Measurements from ENCODE around the gene WDR87. TPM values are rescaled to one million over a fixed set of nuclear protein-coding genes. Genes with fewer than 3 reads are reported as not detected.

Gene WDR87
- total RNA-seq, 2 experiments from 2014 or later, result not detected

- intact Hi-C loops (cut with DNase I, micrococcal nuclease), result no loop called here
- Histone ChIP-seq H3K27ac (ENCODE audit: low read depth in 1 of 2, low read length in 2 of 2) (no peak overlapping the region), H3K4me3 (ENCODE audit: low read length) (no peak overlapping the region), H3K9me3 (ENCODE audit: control insufficient read depth in 1 of 2, insufficient read depth in 1 of 2, low read length in 2 of 2) (peaks cover 0 to 8% of the 10 kb centered on the region in 2 experiments), H3K36me3 (ENCODE audit: insufficient read depth, low read length) (no peaks in the 10 kb centered on the region), H3K4me1 (ENCODE audit: insufficient read depth, low read length) (no peaks in the 10 kb centered on the region), H3K27me3 (ENCODE audit: control insufficient read depth in 1 of 2, insufficient read depth in 2 of 2, low read length in 2 of 2) (no peaks in the 10 kb centered on the region)
- Mint-ChIP-seq H3K4me3 (no peak overlapping the region), H3K36me3 (ENCODE audit: low read depth) (peaks cover 25% of the 10 kb centered on the region), H3K27me3 (no peaks in the 10 kb centered on the region), H3K27ac (no peak overlapping the region), H3K9me3 (peaks cover 7% of the 10 kb centered on the region), H3K4me1 (ENCODE audit: low read depth) (peaks cover under 1% of the 10 kb centered on the region)
- no peak for TF ChIP-seq CTCF (IDR thresholded peaks at IDR 0.05)
- ChIA-PET POLR2A (no interaction called here), CTCF (no interaction called here)
- DNase-seq (no peak), ATAC-seq (ENCODE audit: poor library complexity) (no peak)
Measured at GRCh38 chr19:37953918-37954303, 47.5 kb upstream of the WDR87 start.

GRCh38 chr19:37953171-37953917, 47.0 kb upstream of the WDR87 start:
- Histone ChIP-seq H3K9me3 (ENCODE audit: control insufficient read depth in 1 of 2, insufficient read depth in 1 of 2, low read length in 2 of 2) (peaks cover 0 to 8% of the 10 kb centered on the region in 2 experiments), H3K27ac (ENCODE audit: low read depth in 1 of 2, low read length in 2 of 2) (no peak overlapping the region), H3K36me3 (ENCODE audit: insufficient read depth, low read length) (no peaks in the 10 kb centered on the region), H3K27me3 (ENCODE audit: control insufficient read depth in 1 of 2, insufficient read depth in 2 of 2, low read length in 2 of 2) (no peaks in the 10 kb centered on the region), H3K4me1 (ENCODE audit: insufficient read depth, low read length) (no peaks in the 10 kb centered on the region), H3K4me3 (ENCODE audit: low read length) (no peak overlapping the region)
- H3K9me3 Mint-ChIP-seq, result peaks cover 7% of the 10 kb centered on the region
- H3K27ac Mint-ChIP-seq, result no peak overlapping the region
- ChIA-PET CTCF (no interaction called here), POLR2A (no interaction called here)
- H3K4me1 Mint-ChIP-seq (ENCODE audit: low read depth), result no peaks in the 10 kb centered on the region
- no peaks in the 10 kb centered on the region for H3K27me3 Mint-ChIP-seq
- no peak for TF ChIP-seq CTCF (IDR thresholded peaks at IDR 0.05)
- H3K36me3 Mint-ChIP-seq (ENCODE audit: low read depth), result peaks cover 22% of the 10 kb centered on the region
- DNase-seq (no peak), ATAC-seq (ENCODE audit: poor library complexity) (no peak)
- H3K4me3 Mint-ChIP-seq, result no peak overlapping the region
- intact Hi-C loops (cut with DNase I, micrococcal nuclease), result no loop called here

GRCh38 chr19:37951816-37952210, 45.4 kb upstream of the WDR87 start:
- DNase-seq (no peak), ATAC-seq (ENCODE audit: poor library complexity) (no peak)
- Mint-ChIP-seq H3K27ac (no peak overlapping the region), H3K4me1 (ENCODE audit: low read depth) (no peaks in the 10 kb centered on the region), H3K27me3 (no peaks in the 10 kb centered on the region), H3K36me3 (ENCODE audit: low read depth) (peaks cover 19% of the 10 kb centered on the region), H3K4me3 (no peak overlapping the region), H3K9me3 (peaks cover 4% of the 10 kb centered on the region)
- POLR2A ChIA-PET, result no interaction called here
- Histone ChIP-seq H3K9me3 (ENCODE audit: control insufficient read depth in 1 of 2, insufficient read depth in 1 of 2, low read length in 2 of 2) (no peaks in the 10 kb centered on the region), H3K4me3 (ENCODE audit: low read length) (no peak overlapping the region), H3K27ac (ENCODE audit: low read depth in 1 of 2, low read length in 2 of 2) (no peak overlapping the region), H3K4me1 (ENCODE audit: insufficient read depth, low read length) (no peaks in the 10 kb centered on the region), H3K27me3 (ENCODE audit: control insufficient read depth in 1 of 2, insufficient read depth in 2 of 2, low read length in 2 of 2) (no peaks in the 10 kb centered on the region), H3K36me3 (ENCODE audit: insufficient read depth, low read length) (no peaks in the 10 kb centered on the region)
- intact Hi-C loops (cut with DNase I, micrococcal nuclease), result no loop called here
- TF ChIP-seq CTCF (IDR thresholded peaks at IDR 0.05), result no peak
- CTCF ChIA-PET, result no interaction called here

All from CD4-positive, alpha-beta T cell (primary cell).